GM18519 (cell line): ENCODE data around the gene RBFOX1.
"Not testable (repeated sequence)": the region's sequence is repeated elsewhere in the genome, so short reads cannot be mapped to it uniquely, and the experiment has no call there.

Source experiments
- ATAC-seq: cut with Tn5 transposase; IDR thresholded peaks from one replicate; pipeline ENCODE4 v1.9.1; 2021; ENCODE audit warnings: mild to moderate bottlenecking, moderate library complexity; ENCODE audit not compliant: unreplicated experiment, low FRiP score

The RBFOX1 gene

DNA sequence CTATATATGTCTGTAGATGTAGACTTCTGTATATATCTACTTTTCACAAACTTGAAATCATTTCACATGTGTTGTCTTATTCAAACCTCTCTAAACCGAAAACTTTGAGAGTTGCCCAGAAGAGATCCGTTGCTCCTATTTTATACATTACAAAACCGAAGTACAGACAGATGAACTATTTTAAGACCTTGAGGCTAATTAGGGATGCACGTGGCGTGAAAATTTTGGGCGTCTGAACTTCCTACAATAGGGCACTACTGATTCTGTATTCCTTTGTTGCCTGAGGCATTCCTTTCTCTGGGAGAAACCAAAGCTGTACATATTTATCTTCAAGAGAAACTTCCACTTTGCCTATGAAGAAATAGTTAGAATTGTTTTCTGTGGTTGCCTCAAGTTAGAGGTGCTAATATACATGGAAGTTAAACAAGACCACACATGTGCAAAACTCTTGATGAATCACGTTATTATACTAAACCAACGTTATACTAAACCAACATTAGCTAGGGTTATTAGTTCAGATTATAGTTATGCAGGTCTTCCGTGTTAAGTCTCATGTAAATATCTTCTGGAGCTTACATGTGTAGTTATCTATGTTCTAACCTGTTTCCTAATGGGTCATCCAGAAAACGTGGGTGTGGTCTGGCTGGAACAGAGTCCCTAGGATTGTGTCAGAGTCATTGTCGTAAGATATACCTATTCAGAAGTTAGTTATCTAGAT is 111.2 kb downstream of the RBFOX1 start:
- ATAC-seq: no peak

DNA sequence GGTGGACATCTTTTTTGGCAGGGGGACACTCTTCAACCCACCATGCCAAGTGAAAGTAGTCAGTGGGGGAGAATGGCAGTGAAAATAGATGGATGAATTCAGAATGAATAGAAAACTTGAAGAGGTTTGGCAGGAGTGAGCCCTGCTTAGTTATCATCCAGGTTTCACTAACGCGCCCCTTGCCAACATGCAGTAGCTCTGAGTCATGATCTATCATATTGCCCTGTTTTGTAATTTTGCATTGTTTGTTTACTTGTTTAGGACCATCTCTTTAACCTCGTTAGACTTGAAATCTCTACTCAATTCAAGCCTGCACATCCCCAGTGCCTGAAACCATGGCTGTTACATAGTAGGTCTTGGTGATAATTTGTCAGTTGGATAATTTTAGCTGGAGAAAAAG is 116.7 kb downstream of the RBFOX1 start:
- no peak for ATAC-seq

DNA sequence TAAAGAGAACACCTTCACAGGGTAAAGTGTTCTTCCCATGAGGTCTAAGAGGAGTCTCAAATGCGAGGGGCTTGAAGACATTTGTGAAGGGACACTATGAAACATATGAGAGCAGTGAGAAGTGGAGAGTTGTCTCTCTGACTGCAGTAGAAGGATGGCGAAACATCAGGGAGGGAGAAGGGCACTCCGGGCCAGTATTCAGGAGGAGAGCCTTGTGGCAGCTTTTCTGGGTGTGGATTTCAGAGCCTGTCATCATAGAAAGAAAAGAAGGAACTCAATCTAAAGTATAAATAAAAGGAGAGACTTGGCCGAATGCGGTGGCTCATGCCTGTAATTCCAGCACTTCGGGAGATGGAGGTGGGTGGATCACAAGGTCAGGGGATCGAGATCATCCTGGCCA is 117.2 kb downstream of the RBFOX1 start:
- ATAC-seq: no peak

DNA sequence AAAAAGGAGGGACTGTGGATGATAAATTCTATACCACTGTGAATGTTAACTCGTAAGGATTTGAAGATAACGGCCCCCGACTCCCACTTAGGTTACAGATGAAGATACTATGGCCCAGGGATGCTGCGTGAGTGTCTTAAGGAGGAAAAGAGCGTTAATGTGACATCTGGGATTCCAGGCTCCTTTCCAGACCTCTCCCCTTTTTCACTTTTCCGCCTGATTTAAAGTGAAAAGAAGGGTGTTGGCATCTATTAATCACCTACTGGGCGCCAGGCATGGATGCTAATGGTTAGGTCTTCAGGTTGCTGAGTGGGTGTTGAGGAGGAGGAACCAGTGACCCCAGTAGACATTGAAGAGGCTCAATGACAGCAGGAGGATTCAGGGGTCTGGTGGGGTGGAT is 117.8 kb downstream of the RBFOX1 start:
- ATAC-seq: no peak

DNA sequence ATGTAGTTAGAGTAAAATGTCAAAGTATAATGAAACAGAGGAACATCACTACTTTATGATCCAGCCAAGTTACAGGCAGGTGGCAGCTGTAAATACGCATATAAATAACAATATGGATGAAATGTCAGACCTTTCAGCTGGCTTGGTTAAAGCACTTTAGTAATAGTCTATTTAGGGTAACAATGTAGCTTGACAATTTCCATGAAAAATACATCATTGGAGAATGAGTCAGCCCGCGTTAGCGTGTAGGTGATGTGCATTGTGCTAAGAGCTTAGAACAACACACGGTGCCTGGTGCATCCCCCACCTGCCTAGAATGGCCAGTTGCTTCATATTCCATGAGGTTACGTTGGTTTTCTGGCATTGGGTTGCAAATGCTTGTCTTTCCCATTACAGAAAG is 119.4 kb downstream of the RBFOX1 start:
- no peak for ATAC-seq

DNA sequence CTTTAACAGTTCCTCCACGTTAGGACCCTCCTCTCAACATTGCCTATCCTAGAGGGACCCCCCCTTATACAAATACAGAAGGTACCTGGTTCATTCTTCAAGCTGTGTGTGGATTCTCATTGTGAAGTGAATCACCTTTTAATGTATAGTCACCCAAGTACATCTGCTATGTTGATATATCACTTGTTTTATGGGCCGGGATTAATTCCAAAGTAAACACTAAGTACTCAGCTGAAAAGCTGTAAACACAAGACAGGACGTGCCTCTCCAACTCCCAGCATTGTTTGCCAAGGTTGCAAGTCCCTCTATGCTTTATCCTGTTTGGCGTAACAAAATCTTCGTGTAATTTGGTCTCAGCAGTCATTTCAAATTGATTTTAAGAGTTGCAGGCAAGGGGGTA is 123.6 kb downstream of the RBFOX1 start:
- ATAC-seq: no peak

DNA sequence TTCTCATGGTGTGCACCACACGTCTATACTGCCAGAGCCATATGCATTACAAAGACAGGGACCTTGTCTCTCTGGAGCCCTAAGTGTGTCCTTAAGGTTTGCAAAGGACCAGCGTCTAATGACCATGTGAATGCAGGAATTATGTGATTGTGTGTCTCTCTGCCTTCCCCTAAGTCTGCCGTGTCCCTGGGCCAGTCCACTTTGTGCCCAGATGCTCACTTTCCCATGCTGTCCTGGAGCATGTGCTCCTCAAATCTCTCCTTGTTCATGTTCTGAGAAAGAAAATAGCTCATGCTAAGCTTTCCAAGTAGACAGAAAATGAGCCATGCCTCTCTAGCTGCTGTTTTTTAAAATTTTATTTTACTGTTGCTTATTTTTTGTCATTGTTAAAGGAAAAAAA is 125.5 kb downstream of the RBFOX1 start:
- no peak for ATAC-seq

DNA sequence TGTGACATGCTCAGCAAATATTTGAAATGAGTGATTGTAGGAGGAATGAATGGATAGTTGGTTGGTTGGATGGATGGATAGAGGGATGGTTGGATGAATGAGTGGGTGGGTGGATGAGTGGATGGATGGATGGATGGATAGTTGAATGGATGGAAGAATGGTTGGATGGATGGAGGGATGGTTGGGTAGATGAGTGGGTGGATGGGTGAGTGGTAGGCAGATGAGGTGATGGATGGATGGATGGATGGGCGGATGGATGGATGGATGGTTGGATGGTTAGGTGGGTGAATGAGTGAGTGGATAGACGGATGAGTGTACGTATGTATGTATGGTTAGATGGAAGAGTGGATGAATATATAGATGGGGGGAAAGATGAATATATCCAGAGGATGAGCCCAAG is 137.7 kb downstream of the RBFOX1 start:
- ATAC-seq: no peak

DNA sequence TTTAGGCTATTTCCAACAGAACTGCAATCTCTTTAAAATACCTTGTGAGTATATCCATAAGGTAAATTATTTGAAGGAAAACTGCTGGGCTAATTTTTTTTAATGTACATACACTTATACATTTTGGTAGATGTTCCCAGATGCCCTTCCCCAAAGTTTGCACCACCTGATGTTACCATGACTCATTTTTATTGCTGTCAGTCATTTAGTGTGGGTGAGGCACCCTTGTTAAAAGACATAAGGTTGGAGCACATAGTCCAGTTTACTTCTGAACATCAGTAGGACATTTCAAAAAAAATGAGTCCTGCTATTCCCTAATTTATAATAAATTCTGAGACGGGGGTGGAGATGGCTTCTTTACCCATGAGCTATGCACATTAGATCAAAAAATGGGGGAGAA is 138.6 kb downstream of the RBFOX1 start:
- ATAC-seq: no peak

DNA sequence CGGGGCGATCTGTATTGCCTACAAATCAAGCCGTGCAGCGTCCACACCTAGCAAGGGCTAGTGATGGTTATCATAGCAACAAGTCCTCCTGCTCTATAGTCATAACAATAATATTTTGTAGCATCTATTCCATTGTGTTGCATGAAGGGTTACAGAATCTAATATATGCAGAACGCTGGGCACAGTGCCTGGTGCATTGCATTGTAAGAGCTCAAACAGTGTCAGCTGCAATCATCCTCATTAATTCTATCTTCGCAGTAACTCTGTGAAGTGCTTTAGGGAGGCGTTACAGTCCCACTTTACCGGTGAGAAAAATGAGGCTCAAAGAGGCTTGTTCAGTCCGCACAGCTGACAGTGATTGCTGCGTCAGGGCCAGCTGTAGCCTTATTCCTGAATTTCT is 149.4 kb downstream of the RBFOX1 start:
- no peak for ATAC-seq

DNA sequence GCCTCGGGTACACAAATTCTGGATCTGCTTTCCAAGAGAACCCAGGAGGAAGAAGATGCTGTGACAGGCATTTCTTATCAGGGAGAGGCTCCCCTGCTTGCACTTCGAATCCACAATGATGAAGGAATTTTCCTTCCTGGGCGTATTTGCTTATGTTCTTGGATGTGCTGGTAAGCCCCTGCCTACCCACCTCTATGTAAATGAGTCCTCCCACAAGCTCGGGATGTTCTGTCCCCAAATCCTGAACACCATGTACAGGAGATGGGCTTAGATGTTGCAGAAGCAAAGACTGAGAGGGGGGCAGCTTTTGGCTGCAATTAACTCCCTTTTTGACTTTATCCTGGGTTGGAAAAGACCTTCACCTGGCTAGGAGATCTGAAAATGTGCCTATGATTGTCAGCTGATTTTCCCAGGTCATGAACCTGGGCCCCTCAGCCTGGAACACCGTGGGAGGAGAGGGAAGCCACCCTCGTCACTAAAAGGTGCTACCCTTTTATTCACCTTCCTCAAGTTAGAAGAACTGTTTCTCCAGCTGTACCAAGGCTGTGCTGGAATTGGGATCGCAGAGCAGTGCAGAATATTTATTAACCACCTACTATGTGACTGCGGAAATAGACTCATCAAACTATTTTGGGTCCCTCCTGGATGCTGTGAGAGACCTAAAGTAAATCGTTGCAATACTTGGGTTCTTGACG is 150.1 kb downstream of the RBFOX1 start:
- ATAC-seq: no peak

DNA sequence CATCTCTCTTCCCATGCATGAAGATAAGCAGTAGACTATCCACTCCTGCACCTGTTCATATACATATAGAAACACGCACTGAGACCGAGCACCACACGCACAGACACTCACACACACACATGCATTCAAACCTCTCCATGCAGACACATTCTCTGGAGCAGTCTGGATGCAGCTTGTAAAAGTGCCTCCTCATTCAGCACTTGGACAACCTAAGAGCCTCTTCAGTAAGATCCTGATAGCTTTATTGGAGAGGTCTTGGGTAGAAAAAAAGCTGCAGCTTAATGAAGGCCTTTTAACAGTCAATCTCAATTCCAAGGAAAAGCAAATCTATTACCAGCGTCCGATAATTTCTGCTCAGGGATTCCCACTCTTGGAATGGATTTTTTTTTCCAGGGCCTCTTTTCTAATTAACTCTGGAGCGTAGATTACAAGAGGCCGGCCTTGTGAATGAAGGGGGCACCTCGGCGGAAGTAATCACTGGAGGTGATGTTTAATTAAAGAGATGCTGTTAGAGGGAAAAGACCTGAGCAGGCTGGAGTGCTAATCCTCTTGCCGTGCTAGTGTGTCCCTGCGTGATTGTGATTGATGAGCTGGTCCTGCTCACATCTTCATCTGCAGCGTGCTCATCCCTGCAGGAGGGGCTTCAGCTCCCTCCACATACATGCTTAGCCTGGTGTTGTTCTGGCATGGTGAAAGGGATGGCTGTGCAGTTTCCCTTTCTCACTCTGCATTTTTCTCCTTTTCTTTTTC is 155.1 kb downstream of the RBFOX1 start:
- no peak for ATAC-seq

DNA sequence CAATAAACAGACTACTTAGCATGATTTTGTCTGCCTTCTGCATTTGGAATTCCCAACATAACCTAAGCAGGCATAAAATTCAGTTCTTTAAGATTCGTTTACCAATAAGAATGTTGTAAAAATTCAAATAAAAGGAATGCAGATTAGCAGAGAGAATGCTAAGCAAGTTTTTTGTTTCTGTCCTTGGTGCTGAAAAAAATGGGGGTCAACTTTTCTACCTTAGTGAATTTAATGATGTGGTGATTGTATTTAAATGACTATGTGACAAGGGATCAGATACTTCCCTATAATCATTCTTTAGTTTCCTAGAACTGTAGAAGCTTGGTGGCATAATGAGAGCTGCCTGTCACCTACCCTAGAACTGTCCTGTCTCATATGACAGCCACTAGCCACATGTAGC is 159.5 kb downstream of the RBFOX1 start:
- no peak for ATAC-seq

DNA sequence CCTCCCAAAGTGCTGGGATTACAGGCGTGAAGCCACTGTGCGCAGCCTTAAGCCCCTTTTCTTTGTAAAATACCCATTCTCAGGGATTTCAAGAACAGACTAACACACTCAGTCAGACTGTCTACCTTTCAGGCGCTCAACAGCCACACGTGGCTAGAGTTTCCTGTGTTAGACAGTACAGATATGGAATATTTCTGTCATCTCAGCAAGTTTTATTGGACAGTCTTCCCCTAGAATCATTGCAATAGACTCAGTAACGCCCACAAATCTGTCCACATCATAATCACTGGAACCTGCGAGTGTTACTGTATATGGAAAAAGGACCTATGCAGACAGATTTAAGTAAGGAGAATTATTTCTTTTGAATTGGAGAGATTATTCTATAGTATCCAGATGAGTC is 160.5 kb downstream of the RBFOX1 start:
- ATAC-seq: no peak

DNA sequence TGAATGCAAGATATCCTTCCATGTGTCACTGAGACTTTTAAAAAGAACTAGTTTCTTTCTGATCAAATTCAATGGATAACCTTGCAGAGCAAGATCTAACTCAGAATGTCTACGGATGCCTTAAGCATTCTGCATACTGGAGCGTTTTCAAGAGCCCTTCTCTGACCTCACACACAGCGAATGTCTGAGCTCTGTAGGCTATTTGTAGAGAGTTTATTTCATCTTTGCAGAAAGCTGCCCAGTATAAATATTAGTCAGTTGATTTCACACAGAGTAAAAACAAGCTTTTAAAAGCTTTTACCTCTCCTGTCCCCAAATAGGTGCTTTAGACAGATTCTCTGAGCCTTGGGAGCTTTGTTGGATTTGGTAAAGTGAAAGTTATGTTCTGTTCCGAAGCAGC is 165.0 kb downstream of the RBFOX1 start:
- no peak for ATAC-seq

DNA sequence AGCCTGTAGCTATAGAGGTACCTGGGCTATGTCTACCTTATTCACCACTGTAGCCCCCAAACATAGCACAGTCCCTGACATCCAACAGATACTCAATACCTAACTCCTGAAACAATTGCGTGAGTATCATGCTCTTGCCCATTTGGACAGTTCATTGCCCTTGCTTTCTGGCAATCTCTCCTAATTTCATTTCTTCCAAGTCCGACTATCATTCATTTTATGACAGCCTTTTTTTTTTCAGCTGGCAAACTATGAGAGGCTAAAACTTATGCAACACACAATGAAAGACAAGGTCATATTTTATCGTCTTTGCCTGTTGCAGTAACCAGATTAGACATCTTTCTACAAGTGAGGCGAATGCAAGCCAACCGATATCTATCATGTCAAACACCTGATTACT is 169.2 kb downstream of the RBFOX1 start:
- no peak for ATAC-seq

DNA sequence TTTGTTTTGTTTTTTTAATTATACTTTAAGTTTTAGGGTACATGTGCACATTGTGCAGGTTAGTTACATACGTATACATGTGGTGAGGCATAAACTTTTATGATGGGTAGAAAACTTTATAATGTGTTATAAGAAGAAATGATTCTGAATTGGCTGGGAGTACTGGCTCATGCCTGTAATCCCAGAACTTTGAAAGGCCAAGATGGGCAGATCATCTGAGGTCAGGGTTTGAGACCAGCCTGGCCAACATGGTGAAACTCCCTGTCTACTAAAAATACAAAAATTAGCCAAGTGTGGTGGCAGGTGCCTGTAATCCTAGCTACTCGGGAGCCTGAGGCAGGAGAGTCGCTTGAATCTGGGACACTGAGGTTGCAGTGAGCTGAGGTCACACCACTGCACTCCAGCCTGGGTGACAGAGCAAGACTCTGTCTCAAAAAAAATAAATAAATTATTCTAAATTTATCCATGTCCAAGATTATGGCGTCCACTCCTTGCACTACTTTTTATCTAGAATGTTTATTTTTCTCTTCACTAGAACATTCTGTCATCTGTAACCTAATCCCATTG is 170.0 kb downstream of the RBFOX1 start:
- not testable (repeated sequence) for ATAC-seq

DNA sequence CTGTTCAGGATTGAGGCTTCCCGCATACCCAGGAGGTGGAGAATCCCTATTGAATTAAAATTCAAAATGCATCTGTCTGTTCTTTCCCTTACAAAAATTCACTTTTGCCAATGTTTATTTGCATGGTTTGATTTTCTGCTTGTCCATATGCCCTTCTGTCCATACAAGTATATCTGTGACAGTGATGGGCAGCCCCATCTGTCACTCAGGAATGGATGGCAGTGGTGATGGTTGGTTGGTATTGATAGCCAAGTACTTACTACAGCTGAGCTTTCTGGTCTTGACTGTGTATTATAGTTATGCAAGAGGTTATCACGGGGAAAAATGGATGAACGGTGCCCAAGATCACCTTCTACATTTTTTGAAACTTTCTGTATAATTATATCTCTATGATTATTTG is 171.0 kb downstream of the RBFOX1 start:
- no peak for ATAC-seq

DNA sequence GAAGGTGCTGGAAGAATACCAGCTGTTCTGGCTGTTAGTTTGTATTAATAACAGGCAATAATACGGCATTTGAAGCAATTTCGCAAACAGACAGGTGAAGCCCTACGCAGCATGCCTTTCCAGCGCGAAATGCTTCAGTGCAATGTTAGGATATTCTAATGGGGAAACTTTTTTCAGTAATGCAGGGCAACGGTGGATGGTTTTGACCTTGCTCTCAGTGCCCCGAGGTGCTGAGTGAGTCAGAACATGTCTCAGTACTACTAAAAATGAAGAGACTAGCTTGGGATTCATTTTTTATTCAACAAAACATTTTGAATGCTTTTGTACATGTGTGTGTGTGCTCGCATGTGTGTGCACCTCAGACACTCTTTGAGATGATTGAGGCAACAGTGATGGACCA is 172.2 kb downstream of the RBFOX1 start:
- no peak for ATAC-seq

DNA sequence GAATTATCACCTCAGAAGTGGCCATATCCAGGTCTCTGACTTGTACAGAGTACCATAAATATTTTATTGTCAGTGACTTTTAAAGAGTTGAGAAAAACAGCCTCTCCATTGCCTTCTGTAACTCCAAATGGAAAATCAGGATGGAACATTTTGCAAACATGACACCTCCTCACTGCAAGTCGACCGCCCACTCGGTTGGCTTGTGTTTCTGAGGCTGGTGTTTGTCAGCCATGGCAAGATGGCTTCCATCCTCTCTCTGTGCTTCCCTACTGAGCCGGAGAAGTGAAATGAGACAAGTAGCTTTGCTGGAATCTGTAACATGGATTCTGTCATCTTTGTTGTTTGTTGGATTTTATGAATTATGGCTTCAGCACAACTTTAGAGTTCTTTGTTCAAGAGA is 172.8 kb downstream of the RBFOX1 start:
- ATAC-seq: no peak

DNA sequence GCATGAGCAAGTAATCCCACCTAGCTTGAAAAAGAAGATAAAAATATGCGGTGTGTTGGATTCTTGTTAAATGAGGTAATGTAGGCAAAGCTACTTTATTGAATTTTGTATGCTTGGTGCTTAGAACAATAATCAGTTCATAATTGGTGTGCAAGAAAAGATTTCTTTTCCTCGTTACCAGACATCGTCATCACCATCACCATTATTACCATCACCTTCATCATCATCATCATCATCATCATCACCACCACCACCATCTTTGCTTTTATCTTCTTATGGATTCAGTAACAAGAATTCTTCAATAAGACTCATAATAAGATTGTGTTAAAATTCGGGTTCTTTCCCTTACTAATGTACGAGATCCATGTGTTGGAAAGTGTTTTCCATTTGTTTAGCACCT is 173.7 kb downstream of the RBFOX1 start:
- ATAC-seq: no peak
